GM12801 (cell line): Measurements from ENCODE around the gene GARNL3.

Source experiments
- TF ChIP-seq, protein P1 (sequence below): IDR thresholded peaks from one replicate; pipeline ENCODE4 v1.5.1; 2011; ENCODE audit warnings: control low read depth; ENCODE audit not compliant: insufficient read length; ENCODE audit errors: extremely low read depth

GARNL3 gene

DNA sequence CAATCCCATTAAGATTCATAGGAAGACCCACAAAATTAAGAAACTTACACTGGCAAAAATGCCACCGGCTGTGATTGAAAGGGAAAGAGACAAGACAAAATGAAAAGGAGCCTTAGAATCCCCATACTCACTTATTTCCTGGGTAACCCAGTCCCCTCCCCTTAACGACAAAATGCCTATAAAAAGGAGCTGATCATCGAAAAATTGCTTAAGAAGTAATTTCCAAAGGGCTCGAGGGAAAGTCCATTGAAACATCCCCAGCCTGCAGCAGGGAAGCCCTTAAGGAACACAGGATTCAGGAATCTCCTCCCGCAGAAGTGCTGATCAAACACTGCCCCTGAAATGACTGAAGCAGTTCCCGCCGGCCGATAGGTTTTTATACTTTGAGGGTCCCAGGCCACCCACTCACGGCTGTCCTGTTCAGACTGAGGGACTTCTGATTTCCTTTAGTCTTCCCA, 158.9 kb downstream of the GARNL3 start:
- TF ChIP-seq, protein P1, sequence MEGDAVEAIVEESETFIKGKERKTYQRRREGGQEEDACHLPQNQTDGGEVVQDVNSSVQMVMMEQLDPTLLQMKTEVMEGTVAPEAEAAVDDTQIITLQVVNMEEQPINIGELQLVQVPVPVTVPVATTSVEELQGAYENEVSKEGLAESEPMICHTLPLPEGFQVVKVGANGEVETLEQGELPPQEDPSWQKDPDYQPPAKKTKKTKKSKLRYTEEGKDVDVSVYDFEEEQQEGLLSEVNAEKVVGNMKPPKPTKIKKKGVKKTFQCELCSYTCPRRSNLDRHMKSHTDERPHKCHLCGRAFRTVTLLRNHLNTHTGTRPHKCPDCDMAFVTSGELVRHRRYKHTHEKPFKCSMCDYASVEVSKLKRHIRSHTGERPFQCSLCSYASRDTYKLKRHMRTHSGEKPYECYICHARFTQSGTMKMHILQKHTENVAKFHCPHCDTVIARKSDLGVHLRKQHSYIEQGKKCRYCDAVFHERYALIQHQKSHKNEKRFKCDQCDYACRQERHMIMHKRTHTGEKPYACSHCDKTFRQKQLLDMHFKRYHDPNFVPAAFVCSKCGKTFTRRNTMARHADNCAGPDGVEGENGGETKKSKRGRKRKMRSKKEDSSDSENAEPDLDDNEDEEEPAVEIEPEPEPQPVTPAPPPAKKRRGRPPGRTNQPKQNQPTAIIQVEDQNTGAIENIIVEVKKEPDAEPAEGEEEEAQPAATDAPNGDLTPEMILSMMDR = no peak

DNA sequence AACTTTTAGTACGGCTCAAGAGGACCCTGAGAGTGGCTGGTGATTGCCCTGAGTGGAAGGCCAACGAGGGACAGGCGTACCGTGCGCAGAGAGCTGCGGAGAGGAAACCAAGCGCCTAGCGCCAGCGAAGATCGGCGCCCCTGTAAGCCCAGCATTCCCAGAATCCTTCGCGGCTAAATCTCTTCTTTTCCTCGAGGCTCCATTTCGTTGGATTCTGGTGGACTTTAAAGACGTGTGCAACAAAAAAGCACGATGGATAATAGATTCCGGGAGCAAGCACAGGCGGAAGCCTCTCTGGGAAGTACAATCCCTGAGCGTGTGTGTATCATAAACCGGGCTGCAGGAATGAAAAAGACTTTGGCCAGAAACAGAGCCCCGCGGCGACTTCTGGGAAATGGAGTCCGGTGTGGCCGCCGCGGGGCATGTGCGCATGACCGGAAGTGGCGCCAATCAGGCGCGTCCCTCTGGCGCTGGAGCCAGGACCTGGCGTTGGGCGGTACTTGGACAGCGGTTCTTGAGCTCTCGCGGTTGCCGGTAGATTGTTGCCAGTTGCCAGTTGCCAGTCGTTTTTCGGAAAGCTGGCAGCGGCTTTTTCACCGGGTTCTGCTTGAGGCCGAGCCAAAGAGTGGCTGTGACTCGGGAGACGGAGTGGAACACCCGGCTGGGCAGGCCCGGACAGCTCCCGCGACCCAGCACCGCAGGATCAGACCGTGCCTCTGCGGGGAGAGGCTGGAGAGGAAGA, 159.5 kb downstream of the GARNL3 start, which contains the start of gene ZNF79:
ZNF79 (plus strand) TSS at position 449 of the 742 bp plus-strand sequence. CDS start 406 bp downstream, outside the sequence.
- TF ChIP-seq, protein P1 = no peak

DNA sequence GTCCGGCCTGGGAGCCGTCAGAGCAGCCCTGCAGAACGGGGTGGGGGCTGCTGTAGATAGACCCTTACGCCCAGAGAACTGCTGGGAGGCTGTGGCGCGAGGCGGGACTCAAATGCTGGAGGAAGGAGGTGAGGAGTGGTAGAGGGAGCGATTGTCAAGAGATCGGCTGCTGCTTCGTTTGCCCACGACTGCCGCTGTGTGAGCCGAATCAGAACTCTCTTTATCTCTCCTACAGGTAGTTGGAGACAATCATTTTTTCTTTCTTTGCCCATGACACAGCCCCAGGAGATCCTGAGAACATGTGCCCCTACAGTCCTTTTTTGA, 160.1 kb downstream of the GARNL3 start:
- TF ChIP-seq, protein P1 = no peak

DNA sequence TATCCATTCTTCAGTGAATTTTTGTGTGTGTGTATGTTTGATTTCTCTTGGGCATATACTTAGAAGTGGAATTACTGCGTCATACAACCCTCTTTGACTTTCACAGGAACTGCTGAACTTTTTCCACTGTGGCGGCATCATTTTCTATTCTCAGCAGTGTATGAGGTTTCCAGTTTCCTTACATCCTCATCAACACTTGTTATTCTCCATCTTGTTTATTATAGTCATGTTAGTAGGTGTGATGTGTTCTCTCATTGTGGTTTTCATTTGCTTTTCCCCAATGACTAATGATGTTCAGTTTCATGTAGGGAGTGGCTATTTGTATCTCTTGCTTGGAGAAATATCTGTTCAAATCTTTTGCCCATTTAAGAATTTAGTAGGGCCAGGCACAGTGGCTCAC, 162.2 kb downstream of the GARNL3 start:
- TF ChIP-seq, protein P1 = no peak

DNA sequence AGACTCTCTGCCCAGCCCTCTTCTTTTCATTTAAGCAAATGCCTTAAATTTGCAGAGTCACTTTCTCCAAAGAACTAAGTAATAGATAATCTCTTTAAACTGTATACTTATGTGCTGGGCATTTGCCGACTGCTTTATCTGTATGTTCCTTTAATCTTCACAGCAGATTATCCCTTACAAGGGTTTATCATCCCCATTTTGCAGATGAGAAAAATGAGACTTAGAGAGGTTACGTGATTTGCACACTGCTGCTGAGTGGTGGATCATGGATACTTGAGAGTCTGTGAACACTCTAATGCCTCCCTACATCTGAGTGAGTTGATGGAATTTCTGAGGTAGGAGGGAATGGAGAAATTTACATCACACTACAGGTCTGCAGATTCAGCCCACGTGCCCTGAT, 163.8 kb downstream of the GARNL3 start:
- TF ChIP-seq, protein P1 = no peak

DNA sequence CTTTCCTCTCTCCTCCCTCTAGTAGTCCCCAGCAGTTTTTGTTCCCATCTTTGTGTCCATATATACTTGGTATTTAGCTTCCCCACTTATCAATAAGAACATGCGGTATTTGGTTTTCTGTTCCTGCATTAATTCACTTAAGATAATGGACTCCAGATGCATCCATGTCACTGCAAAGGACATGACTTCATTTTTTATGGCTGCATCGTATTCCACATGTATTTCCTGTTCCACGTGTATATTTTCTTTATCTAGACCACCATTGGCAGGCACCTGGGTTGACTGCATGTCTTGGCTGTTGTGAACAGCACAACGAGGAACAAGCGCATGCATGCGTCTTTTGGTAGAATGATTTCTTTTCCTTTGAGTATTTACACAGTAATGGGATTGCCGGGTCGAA, 165.8 kb downstream of the GARNL3 start:
- TF ChIP-seq, protein P1 = no peak

DNA sequence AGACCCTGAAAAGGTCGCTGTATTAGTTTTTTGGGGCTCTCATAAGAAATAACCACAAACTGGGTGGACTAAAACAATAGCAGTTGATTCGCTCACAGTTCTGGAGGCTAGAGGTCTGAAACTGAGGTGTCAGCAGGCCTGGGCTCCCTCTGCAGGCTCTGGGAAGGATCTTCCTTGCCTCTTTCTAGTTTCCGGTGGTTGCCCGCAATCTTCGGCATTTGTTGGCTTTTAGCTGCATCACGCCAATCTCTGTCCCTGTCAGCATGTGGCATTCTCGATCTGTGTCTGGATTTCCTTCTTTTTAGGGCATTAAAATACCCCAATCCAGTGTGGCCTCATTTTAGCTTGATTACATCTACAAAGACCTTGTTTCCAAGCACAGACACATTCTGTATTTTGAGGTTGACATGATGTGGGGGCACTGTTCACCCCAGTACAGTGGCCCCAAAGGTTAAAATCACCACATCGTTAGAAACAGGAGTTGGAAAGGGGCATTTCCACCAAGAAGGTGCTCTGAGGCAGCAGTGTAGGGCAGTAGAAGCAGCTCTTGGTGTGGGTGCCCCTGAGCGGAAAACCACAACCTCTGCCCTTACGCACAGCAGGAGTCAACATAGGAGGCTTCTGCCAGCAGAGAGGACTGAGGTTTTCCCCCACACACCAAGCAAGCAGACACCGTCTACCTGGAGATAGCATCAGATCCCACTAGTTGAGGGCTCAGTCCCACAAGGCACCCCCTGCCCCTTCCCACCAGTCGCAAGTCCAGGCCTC, 173.1 kb downstream of the GARNL3 start:
- TF ChIP-seq, protein P1 = no peak
